Bone marrow (tissue), 2 donors: Measurements from ENCODE around the gene SH3RF3.

ENCODE experiments used
- DNase-seq, 2 donors: peaks; one replicate each; lab custom pipeline; 2025; lab: John Stamatoyannopoulos, UW

SH3RF3 gene

DNA sequence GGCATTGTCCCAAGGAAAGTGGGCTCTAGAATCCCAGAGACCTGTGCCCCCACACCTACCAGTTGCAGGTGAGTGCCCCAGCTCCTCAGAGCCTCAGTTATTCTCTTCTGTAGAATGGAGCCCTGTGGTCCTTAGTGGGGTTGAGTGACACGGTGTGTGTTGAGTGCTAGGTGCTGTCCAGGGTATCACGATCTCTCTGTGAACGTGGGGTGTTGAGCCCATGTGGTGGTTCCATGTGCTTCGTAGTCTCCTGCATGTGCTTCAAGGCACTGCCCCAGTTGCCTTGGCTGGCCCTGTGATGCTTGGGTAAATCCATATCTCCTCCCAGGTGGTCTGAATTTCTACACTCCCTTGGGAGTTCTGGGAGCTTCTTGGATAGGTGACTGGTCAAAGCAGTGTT, 54.9 kb downstream of the SH3RF3 start:
- DNase-seq, result no peak

DNA sequence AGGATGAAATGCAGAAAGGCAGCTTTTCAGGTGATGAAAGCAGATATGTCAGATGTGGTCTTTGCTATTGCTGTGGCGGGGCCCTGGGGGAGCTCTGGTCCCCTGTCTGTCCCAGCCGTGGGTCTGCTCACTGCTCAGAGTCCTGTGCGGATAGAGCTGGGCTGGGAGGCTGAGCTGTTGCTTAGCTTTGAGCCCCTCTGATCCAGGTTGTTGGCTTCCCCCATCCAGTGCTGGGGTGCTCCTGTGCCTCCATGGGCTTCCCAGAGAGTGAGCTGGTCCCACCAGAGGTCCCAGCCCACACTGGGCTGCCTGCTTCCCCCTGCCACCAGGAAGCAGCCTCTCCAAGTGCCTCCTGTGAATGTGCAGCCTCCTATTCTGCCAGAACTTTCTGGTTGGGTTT, 55.4 kb downstream of the SH3RF3 start:
- no peak for DNase-seq

DNA sequence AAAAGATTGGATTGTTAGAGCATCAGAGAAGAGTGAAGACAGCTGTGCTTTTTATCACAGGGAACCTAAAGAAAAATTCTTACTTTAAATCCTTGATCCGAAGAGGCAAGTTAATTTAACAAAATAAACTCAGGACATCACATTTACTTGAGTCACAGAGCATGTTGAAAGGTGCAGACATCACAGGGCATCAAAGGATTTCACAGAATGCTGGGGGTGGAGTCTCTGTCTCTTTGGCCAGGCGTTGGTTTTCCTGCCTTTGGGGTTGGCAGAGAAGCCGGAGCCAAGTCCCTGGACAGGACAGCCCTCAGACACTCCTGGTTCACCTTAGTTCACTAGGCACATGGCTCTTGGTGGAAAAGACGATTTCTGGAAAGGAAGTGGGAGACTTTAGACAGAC, 56.3 kb downstream of the SH3RF3 start:
- DNase-seq, result no peak

DNA sequence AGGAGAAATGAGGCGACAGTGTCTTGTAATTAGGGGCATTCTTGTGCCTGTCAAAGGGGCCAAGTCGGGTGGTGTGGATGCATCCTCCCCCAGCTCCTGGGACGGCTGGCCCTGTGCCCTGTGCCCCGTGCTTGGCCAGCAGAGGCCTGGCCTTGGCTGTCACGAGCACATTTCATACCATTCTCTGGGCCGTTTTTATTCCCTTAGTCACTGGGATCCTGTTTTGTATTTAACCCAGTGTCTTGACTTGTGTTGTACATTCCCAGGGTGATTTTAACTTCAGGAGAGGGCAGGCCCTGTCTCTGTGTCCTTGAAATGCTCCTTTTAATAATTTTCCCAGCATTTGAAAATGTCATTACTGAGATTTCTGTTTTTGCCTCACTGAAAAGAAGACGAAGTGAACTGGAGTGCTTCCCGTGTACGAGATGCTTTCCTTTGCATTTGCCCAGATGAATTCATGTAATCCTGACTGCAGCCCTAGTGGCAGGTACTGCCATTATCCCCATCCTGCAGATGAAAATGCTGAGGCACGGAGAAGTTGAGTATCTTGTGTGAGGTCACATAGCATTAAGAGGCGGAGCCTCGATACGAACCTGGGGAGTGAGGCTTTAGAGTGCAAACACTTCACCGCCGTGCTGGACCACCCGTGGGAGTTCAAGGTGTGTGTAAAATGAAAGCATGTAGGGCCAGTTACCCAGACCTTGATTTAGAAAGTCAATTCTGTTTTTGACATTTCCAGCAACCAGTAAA, 57.0 kb downstream of the SH3RF3 start:
- no peak for DNase-seq

DNA sequence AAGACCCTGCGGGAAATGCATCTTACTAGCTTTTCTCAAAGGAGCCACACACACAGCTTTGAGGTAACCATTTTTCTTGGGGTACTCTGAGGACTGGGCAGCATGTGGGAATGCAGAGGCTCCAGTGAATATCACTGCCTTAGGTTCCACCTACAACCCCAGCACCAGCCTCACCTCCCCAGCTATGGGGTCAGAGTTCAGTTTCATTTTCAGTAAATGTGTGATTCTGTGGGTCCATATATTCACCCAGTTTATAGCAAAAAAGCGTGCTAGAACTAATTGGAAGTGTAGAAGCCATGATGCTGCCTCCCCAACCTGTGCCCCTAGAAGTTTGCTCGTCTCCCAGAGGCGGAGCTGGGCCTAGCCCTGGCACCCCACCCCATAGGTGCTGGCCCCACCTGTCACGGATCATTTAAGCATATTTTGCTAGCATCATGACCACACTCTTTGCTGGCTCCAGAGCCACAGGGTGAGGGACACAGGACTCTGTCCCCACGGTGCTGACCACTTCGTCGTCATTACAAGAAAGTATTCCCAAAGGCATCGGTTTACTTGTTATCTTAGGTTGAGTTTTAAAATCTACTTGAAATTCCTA, 57.7 kb downstream of the SH3RF3 start:
- DNase-seq, result no peak

DNA sequence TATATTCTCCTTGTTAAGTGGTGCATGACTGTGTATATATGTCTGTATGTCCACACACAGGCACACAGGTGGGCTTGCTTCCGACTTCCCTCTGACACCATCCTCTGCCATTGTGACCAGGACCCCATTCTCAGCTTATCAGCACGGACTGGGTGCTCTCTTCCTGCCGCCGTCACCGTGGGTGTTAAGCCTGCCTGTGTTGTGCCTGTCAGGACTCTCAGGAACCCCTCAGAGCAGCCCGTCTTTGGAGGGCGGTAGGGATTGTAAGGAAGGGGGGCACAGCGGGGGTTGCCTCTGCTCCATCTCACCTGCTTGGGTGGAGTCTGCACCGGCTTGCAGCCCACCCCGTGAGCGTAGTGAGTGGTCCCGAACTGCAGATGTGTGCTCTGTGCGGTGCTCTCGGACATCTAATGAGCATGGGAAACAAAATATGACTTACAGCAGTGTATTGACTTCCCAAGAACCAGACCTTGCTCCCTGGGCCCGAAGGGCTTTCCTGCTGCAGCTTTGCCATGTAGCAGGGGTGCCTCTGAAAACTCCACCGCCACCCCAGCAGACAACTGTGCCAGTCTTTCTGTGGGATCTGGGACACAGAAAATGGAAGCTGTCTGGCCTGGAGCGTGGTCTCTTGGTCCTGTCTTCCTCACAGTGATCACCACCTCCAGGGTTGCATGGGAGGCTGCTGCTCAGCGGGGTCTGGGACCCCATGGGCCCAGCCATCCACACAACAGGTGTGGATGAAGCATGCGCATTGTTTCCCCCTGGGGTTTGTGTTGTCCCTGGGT, 58.9 kb downstream of the SH3RF3 start:
- no peak for DNase-seq

DNA sequence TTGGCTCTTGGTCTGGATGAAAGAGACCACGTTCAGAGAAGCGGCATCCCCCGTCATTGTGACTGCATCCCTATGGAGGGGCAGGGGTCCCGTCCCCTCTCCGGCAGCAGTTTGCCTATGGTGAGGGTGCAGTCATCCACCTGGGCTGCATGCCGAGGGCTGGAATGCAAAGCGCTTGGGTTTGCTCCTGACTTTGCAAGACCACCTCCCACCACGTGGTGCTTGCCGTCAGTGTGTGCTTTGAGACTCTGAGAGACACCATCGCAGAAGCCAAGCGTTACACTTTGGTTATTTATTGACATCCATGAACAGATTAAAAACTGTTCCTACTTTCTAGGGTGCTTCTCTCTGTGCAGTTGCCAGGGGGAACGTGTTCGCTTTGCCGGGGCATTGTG, 59.5 kb downstream of the SH3RF3 start:
- no peak for DNase-seq

DNA sequence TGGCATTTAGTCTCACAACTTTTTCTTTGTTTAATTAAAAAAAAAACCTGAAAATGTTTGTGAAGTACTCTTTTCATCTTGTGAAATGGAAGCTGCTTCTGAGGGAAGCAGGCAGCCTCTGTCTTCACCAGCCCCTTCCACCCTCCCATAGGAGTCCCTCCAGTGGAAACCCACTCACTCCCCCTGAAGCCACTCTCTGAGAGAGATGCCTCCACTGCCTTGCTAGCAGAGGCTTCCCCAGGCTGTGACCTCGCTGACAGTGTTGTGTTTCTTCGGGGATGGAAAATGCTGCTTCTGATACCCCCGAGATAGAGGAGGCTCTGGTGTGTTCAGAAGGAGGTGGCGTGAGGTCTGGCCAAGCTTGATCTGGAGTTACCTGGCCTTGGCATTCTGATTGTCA, 59.9 kb downstream of the SH3RF3 start:
- DNase-seq, result no peak

DNA sequence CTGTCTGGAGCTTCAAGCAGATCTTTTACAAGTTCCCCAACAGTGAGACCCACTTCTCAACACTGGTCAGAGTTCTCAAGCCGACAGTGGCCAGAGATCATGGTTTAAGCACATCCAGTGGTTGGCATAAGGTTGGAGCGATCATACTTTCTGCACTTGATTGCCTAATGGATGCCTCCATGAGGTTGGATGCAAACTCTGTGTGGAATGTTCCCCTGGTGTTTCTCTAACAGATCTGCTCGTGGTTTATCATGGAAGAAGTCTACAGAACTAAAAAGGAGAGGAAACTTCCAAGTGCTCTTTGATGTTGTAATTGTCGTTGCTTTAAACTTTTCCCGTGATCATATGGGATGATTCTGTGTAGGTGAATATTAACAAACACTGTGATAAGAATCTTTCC, 60.7 kb downstream of the SH3RF3 start:
- DNase-seq, result no peak

DNA sequence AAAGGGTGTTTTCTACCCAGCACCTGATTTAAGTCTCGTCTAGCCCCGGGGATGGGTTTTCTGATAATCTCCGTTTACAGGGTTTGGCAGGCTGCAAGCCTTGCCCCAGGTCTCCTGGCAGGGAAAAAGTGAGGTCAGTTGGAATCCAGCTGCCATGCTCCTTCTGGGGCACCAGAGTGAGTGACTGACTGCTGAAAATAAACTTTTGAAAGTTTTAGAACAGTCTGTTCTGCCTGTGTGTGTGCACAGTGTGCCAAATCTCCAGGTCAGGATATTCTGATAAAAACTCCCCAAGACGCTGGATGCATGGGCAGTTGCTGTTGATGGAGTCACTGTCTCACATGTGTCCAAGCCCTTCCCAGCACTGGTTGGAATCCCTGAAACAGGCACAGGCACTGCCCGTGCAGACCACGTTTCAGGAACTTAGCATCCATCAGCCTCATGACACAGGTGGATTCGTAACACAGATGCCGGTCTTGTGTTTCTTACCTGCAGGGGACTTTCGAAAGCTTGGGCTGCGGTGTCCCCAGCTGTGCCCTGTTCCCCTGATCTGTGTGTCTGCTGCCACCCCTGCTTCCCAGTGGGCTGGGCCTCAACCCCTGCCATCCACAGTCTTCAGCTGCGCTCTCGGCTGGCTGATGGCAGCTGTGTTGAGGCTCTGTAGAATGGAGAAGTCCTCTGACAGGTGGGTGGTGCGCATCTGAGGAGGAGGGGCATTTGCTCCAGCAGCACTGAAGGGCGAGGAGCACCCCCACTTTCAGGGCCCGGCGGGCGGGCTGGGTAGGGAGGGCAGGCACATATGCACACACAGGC, 65.0 kb downstream of the SH3RF3 start:
- no peak for DNase-seq

DNA sequence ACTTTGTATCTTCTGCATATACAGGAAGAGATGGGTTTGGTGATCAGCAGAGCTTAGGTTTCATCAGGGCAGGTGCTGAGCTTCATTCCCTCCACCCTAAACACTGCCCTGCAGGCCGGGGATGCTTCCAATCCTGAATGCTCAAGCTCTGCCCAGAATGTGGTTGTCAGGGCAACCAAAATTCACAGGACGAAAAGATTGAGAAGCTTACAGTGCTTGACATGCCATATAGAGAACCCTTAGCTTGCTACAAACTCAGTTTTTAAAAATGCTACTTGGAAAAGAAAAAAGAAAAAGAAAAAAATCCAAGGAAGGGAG, 65.6 kb downstream of the SH3RF3 start:
- no peak for DNase-seq

DNA sequence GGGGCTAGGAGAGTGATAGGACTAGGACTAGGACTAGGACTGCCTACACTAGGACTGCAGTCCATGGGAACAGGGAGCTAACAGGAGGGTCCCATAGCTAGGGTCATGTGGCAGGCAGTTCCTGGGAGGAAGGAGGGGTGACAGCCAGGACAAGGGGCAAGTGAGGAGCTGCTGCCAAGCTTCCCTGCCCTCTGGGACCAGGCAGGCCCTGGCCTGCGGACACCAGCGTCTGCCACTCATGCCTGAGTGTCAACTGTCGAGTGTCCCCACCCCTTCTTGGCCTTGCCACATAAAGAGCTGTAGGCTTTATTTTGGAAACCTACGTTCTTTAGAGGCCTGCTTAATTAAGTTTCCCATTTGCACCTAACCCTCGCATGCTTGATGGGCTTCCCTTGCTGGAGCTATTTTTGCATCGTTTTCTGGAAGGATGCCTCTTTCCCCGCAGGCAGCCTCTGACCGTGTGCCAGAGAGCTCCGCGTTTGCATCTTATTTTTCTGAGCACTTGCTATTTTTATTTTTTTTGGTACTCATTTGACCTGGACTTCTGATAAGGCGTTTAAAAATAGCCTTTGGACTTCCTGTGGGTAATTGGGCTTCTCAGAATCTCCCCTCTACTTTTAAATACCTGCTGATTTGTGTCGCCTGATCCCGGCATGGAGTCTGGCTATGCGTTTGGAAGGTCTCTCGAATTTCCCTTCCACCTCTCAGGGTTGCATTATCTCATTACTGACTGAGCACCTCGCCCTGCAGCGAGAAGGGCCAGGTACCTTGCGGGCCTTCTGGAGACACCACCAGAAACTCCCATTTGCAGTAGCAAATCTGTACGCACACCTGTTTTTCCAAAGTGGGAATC, 66.4 kb downstream of the SH3RF3 start:
- no peak for DNase-seq

DNA sequence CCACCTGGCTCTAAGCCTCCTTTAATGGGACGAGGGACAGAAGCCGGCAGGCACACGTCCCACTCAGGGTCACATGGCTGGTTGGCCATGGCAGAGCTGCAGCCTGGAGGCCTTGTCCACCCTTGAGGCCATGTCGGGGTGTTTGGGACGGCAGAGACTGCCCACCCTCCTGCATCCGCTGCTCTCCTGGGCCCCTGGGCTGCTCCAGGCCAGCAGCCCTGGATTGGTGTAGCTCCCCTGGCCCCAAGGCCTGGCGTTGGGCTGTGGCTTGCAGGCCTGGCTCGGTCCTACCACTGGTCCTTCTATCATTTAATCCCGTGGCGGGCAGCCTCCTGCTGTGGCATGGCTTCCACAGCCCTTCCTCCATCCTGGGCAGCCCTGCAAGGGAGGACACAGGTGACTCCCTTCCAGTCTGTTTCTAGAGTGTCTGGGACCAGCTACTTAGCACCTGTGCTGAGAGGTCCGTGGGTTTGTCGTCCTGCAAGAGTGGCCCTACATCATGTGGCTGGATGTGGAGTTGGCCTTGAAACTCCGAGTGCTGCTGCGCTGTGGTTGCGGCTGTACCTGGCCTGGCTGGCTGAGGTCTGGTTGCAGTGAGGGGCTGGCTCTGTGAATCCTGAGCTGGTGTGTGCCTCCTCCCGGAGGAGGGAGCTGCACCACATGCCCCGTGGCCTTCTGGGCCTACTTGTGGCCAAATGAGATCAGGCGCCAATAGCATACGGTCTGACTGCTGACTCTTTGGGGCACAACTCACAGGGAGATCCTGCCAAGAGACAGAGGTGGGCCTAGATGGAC, 67.3 kb downstream of the SH3RF3 start:
- no peak for DNase-seq

DNA sequence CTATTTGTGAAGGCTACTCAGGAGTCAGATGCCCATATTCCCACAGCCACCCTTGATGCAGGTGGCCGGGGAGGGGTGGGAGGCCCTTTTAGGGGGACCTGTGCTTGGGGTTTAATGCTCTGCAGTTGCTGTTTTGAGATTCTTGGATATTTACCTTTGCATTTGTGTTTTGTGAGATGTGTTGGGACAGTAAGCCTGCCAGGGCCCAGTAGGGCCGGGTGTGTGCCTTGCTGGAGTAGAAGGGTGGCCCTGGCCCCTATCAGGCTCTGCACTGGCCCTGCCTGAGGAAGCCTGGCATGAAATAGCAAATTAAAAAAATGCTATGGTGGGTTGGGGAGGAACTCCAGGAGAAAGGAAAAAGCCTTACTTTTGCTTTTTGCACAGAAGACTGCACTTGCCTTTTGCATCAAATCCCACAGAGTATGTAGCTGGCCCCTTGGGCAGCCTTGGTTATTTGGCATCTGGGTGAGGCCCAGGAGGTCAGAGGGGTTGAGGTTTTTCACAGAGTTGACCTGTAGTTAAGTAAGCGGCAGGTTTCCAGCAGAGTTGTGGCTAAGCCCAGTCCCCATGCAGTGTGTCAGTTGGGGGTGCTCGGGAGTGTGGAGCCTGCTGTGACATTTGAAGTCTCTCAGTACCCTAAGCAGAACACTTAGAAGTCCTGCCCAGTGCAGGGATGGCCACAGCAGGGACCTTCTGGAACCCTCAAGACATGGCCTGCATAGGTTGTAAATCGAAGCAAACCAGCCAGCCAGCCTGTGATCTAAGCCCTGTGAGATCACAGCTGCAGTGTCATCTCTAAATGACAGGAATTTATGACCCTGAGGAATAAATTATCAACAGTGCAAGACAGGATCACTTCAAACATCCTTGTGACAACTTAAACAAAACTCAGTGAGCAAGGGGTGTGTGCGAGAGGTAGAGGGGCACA, 68.8 kb downstream of the SH3RF3 start:
- no peak for DNase-seq

DNA sequence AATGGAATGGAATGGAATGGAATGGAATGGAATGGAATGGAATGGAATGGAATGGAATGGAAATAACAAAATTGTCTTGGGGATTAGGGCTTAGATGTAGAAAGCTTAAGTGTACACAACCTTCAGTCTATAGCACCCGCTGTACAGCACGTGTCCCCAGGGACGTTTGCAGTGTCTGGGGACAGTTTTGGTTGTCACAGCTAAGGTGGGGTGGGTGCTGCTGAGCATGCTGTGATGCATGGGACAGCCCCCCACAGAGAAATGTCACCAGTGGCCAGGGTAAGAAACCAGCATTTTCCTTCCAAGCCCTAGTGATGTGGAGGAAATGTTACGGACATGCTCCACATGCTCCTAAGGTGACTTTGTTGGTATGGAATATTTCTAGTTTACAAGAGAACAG, 70.8 kb downstream of the SH3RF3 start:
- DNase-seq, result no peak

DNA sequence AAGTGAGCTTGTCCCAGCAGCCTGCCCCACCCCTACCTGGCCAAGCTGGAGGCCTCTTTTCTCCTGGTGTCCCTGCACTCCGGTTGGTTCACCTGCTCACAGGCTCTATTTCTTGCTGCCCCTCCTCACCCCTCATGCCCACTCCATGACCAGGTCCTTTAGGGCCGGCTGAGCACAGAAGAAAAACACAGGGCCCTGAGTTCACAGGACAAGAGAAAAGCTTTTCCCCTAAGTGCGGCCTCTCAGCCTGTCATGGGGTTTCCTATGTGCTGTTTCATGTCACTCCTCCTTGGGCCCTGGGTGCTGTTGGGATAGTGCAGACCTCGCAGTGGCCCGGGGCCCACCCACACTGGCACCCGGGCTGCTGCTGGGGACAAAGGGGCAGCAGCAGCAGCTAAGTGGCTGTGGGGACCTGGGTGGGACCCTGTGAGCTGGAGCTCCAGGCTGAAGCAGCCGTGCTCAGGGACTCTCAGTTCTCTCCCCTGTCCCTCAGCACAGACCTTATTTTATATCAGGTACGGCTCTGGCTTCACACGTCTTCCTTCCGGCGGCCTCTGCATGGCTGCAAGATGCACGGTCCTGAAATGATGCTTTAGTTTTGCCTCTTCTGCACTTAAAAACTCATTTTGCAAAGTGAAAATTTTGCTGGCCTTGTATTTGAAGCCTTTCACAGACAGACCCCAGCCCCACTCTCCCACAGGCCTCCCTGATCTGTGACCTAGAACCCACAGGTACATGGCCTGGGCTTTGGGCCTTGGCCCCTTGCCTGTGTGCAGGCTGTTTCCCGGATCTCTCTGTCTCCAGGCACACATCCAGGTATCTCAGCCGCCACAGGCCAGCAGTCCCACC, 71.8 kb downstream of the SH3RF3 start:
- no peak for DNase-seq

DNA sequence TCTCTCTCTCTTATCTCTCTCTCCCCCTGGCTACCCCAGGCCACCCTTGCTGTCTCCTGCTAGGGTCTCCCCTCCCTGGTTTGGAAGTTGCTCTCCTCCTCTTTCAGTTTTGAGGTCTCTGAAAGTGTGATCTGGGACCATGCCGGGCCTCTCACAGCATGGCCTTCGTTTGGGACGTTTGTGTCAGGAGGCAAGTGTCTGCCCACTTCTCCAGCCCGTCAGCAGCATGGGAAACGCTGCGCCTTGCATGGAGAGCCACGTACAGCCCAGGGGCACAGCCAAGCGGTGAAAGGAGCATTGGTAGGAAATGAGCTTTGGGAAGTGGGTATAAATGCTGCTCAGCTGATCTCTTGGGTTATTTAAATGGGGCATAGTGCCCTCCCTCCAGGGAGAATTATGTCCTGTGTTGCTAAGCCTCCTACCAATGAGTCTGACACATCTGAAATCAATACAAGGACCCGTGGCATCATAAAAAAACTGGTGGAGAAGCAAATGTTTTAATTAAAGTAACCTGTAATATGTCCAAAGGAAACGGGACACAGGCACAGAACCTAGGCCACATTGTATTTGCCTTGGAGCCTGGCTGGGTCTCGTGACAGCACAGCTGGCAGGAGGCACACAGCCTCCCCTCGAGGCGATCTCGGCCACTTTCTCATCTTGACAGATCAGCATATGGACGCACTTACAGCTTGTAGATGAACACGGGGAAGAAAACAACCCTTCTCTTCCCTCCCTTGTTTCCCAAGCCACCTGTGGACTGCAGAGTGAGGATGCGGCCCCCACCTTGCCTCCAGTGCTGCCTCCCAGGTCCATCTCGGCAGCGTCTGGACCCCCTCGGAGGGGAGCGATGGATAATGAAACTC, 72.7 kb downstream of the SH3RF3 start:
- DNase-seq, result no peak

DNA sequence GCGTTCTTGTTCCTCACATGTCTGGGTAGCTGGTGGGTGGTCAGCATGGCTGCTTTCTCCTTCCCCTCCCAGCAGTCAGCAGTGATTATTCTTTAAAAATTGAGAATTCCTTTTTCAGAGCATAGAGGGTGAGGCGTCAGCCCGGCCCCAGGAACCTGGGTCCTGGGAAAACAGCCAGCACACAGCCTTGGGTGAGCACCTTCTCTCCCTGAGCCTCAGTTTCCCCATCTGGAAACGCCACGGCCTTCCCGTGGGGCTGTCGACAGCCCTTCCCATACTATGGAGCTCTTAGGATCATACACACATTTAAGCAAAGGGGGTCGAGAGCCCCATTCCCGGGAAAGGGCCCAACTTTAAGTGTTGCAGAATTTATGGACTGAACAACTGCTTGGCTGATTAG, 73.5 kb downstream of the SH3RF3 start:
- DNase-seq, result no peak
